Measurements from ENCODE around the gene CTNNA1. TPM values are rescaled to one million over a fixed set of nuclear protein-coding genes. Genes with fewer than 3 reads are reported as not detected.

CTNNA1 gene
- total RNA-seq, 1 donor from 2014 or later = 331 TPM

- TF ChIP-seq CTCF (conservative IDR thresholded peaks at IDR 0.05; ENCODE audit: low read depth, low read length) = no peak
- H3K4me3 ChIP-seq (ENCODE audit: low read depth, low read length) = no peak overlapping the region
- DNase-seq (ENCODE audit: low read depth) = no peak
Observed at GRCh38 chr5:138961729-138962128, 208.5 kb downstream of the CTNNA1 start.

GRCh38 chr5:138962614-138963370 lies 209.6 kb downstream of the CTNNA1 start:
- no peak for DNase-seq (ENCODE audit: low read depth)
- H3K4me3 ChIP-seq (ENCODE audit: low read depth, low read length) = no peak overlapping the region
- TF ChIP-seq CTCF (conservative IDR thresholded peaks at IDR 0.05; ENCODE audit: low read depth, low read length) = no peak

- no peak for TF ChIP-seq CTCF (conservative IDR thresholded peaks at IDR 0.05; ENCODE audit: low read depth, low read length)
- no peak overlapping the region for H3K4me3 ChIP-seq (ENCODE audit: low read depth, low read length)
- DNase-seq (ENCODE audit: low read depth) = no peak
Observed at GRCh38 chr5:138963763-138964371, 210.6 kb downstream of the CTNNA1 start.

GRCh38 chr5:138964647-138965201 lies 211.5 kb downstream of the CTNNA1 start:
- no peak for TF ChIP-seq CTCF (conservative IDR thresholded peaks at IDR 0.05; ENCODE audit: low read depth, low read length)
- no peak for DNase-seq (ENCODE audit: low read depth)
- no peak overlapping the region for H3K4me3 ChIP-seq (ENCODE audit: low read depth, low read length)

GRCh38 chr5:138965626-138966025 lies 212.4 kb downstream of the CTNNA1 start:
- no peak for DNase-seq (ENCODE audit: low read depth)
- no peak overlapping the region for H3K4me3 ChIP-seq (ENCODE audit: low read depth, low read length)
- no peak for TF ChIP-seq CTCF (conservative IDR thresholded peaks at IDR 0.05; ENCODE audit: low read depth, low read length)

GRCh38 chr5:138966236-138966985 lies 213.2 kb downstream of the CTNNA1 start:
- no peak for DNase-seq (ENCODE audit: low read depth)
- no peak overlapping the region for H3K4me3 ChIP-seq (ENCODE audit: low read depth, low read length)
- no peak for TF ChIP-seq CTCF (conservative IDR thresholded peaks at IDR 0.05; ENCODE audit: low read depth, low read length)

Measured in epithelial cell of proximal tubule (primary cell).